ENCODE results near the gene PCDHA4.
"Not testable (repeated sequence)": the region's sequence is repeated elsewhere in the genome, so short reads cannot be mapped to it uniquely, and the experiment has no call there.

Gene PCDHA4

DNA sequence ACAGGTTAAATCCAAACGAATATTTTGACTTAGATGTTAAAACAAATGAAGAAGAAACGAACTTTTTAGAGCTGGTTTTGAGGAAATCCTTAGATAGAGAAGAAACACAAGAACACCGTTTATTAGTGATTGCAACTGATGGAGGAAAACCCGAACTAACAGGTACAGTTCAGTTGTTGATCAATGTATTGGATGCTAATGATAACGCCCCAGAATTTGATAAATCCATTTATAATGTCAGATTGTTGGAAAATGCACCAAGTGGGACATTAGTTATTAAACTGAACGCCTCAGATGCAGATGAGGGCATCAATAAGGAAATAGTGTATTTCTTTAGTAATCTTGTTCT lies 15.4 kb downstream of the PCDHA4 start:
- no peak for DNase-seq

DNA sequence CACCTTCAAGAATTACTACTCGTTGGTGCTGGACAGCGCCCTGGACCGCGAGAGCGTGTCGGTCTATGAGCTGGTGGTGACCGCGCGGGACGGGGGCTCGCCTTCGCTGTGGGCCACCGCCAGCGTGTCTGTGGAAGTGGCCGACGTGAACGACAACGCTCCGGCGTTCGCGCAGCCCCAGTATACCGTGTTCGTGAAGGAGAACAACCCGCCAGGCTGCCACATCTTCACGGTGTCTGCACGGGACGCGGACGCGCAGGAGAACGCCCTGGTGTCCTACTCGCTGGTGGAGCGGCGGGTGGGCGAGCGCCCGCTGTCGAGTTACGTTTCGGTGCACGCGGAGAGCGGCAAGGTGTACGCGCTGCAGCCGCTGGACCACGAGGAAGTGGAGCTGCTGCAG lies 16.1 kb downstream of the PCDHA4 start:
- not testable (repeated sequence) for DNase-seq

DNA sequence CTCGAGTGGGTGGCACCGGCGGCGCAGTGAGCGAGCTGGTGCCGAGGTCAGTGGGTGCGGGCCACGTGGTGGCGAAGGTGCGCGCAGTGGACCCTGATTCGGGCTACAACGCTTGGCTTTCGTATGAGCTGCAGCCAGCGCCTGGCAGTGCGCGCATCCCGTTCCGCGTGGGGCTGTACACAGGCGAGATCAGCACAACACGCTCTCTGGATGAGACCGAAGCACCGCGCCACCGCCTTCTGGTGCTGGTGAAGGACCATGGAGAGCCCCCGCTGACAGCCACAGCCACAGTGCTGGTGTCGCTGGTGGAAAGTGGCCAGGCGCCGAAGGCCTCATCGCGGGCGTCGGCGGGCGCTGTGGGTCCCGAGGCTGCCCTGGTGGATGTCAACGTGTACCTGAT lies 16.6 kb downstream of the PCDHA4 start:
- no peak for DNase-seq

DNA sequence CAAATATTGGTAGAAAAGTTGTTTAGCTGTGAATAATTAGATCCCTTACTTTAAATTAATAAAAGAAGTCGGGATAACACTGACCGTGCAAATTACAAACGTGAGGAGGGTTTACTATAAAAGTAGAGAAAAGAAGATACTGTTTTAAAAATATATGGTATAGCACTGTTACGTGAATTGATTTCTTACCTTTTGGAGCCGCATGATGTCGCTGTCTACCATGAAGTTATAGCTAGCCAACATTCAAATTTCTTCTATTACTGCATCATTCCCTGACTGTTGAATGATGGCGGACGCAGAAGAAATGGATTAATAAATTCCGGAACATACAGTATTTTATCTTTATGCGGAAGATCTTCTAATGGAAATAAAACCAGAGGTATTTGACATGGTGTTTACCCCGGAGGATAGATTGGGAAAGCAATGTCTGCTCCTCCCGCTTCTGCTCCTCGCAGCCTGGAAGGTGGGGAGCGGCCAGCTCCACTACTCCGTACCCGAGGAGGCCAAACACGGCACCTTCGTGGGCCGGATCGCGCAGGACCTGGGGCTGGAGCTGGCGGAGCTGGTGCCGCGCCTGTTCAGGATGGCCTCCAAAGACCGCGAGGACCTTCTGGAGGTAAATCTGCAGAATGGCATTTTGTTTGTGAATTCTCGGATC lies 21.0 kb downstream of the PCDHA4 start, which contains the start of gene PCDHA6:
TSS of gene PCDHA6 (plus strand) at position 257 of the 658 bp plus-strand sequence. CDS start at position 389, 132 bp downstream.
- no peak for DNase-seq

DNA sequence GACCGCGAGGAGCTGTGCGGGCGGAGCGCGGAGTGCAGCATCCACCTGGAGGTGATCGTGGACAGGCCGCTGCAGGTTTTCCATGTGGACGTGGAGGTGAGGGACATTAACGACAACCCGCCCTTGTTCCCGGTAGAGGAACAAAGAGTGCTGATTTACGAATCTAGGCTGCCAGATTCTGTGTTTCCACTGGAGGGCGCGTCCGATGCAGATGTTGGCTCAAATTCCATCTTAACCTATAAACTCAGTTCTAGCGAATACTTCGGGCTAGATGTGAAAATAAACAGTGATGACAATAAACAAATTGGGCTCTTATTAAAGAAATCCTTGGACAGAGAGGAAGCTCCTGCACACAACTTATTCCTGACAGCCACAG lies 21.5 kb downstream of the PCDHA4 start:
- no peak for DNase-seq

DNA sequence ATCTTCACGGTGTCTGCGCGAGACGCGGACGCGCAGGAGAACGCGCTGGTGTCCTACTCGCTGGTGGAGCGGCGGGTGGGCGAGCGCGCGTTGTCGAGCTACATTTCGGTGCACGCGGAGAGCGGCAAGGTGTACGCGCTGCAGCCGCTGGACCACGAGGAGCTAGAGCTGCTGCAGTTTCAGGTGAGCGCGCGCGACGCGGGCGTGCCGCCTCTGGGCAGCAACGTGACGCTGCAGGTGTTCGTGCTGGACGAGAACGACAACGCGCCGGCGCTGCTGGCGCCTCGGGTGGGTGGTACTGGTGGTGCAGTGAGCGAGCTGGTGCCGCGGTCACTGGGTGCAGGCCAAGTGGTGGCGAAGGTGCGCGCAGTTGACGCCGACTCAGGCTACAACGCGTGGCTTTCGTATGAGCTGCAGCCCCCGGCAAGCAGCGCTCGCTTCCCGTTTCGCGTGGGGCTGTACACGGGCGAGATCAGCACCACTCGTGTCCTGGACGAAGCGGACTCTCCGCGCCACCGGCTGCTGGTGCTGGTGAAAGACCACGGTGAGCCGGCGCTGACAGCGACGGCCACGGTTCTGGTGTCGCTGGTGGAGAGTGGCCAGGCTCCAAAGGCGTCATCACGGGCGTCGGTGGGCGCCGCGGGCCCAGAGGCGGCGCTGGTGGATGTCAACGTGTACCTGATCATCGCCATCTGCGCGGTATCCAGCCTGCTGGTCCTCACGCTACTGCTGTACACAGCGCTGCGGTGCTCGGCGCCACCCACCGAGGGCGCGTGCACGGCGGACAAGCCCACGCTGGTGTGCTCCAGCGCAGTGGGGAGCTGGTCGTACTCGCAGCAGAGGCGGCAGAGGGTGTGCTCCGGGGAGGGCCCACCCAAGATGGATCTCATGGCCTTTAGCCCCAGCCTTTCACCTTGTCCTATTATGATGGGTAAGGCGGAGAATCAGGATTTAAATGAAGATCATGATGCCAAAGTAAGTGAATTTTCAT lies 22.9 kb downstream of the PCDHA4 start:
- not testable (repeated sequence) for DNase-seq

DNA sequence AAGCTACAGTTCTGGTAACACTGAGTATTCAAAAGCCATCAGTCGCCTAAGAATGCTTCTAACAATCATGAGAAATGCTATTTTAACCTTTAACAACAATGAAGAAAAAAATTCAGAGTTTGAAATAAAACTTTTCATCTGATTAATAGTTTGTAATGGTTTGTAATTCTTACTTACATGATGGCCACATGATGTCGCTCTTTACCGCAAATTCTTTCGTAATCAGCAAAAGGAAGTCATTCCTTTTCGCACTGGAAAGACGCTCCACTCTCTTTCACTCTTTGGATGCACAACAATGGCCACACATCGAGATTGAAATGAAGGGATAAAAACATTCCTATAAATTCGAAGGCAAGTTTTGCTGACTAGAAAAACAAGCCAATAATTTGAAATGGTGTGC lies 27.1 kb downstream of the PCDHA4 start, which contains the start of gene PCDHA7:
TSS of gene PCDHA7 (plus strand) at position 277 of the 400 bp plus-strand sequence. CDS start at position 392, 115 bp downstream.
- DNase-seq: no peak

DNA sequence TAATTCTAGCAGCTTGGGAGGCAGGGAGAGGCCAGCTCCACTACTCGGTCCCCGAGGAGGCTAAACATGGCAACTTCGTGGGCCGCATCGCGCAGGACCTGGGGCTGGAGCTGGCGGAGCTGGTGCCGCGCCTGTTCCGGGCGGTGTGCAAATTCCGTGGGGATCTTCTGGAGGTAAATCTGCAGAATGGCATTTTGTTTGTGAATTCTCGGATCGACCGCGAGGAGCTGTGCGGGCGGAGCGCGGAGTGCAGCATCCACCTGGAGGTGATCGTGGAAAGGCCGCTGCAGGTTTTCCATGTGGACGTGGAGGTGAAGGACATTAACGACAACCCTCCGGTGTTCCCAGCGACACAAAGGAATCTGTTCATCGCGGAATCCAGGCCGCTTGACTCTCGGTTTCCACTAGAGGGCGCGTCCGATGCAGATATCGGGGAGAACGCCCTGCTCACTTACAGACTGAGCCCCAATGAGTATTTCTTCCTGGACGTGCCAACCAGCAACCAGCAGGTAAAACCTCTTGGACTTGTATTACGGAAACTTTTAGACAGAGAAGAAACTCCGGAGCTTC lies 27.7 kb downstream of the PCDHA4 start:
- DNase-seq: not testable (repeated sequence)

DNA sequence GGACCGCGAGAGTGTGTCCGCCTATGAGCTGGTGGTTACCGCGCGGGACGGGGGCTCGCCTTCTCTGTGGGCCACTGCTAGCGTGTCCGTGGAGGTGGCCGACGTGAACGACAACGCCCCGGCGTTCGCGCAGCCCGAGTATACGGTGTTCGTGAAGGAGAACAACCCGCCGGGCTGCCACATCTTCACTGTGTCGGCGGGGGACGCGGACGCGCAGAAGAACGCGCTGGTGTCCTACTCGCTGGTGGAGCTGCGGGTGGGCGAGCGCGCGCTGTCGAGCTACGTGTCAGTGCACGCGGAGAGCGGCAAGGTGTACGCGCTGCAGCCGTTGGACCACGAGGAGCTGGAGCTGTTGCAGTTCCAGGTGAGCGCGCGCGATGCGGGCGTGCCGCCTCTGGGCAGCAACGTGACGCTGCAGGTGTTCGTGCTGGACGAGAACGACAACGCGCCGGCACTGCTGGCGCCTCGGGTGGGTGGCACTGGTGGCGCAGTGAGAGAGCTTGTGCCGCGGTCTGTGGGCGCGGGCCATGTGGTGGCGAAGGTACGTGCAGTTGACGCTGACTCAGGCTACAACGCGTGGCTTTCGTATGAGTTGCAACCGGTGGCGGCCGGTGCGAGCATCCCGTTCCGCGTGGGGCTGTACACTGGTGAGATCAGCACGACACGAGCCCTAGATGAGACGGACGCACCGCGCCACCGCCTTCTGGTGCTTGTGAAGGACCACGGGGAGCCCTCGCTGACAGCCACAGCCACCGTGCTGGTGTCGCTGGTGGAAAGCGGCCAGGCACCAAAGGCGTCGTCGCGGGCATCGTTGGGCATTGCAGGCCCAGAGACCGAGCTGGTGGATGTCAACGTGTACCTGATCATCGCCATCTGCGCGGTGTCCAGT lies 29.0 kb downstream of the PCDHA4 start:
- no peak for DNase-seq

DNA sequence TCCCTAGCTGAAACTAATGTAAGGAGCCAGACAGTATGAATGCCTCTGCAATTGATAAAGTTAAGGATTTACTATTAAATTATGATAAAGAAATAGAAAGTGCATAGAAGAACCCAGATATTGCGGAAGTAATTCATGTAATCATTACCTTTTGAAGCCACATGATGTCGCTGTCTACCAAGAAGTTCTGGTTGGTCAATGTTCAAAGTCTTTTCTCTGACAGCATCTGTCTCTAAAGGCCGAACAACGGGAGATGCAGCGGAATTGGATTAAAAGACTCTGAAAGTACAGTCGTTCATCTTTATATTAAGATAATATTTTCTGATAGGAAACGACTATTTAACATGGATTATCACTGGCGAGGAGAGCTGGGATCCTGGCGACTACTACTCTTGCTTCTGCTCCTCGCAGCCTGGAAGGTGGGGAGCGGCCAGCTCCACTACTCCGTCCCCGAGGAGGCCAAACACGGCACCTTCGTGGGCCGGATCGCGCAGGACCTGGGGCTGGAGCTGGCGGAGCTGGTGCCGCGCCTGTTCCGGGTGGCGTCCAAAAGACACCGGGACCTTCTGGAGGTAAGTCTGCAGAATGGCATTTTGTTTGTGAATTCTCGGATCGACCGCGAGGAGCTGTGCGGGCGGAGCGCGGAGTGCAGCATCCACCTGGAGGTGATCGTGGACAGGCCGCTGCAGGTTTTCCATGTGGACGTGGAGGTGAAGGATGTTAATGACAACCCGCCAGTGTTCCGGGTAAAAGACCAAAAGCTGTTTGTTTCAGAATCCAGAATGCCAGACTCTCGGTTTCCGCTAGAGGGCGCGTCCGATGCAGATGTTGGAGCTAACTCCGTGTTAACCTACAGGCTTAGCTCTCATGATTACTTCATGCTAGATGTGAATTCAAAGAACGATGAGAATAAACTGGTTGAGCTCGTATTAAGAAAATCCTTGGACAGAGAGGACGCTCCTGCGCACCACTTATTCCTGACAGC lies 34.4 kb downstream of the PCDHA4 start, which contains the start of gene PCDHA8:
TSS of gene PCDHA8 (plus strand) at position 210 of the 985 bp plus-strand sequence. CDS start at position 345, 135 bp downstream.
- DNase-seq: no peak

DNA sequence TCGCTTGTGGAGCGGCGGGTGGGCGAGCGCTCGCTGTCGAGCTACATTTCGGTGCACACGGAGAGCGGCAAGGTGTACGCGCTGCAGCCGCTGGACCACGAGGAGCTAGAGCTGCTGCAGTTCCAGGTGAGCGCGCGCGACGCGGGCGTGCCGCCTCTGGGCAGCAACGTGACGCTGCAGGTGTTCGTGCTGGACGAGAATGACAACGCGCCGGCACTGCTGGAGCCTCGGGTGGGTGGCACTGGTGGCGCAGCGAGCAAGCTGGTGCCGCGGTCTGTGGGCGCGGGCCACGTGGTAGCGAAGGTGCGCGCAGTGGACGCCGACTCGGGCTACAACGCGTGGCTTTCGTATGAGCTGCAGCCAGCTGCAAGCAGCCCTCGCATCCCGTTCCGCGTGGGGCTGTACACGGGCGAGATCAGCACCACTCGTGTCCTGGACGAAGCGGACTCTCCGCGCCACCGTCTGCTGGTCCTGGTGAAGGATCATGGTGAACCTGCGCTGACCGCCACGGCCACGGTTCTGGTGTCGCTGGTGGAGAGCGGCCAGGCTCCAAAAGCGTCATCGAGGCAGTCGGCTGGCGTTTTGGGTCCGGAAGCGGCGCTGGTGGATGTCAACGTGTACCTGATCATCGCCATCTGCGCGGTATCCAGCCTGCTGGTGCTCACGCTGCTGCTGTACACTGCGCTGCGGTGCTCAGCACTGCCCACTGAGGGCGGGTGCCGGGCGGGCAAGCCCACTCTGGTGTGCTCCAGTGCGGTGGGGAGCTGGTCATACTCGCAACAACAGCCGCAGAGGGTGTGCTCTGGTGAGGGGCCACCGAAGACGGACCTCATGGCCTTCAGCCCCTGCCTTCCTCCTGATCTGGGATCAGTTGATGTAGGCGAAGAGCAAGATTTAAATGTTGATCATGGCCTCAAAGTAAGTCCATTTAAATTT lies 36.2 kb downstream of the PCDHA4 start:
- DNase-seq: no peak

DNA sequence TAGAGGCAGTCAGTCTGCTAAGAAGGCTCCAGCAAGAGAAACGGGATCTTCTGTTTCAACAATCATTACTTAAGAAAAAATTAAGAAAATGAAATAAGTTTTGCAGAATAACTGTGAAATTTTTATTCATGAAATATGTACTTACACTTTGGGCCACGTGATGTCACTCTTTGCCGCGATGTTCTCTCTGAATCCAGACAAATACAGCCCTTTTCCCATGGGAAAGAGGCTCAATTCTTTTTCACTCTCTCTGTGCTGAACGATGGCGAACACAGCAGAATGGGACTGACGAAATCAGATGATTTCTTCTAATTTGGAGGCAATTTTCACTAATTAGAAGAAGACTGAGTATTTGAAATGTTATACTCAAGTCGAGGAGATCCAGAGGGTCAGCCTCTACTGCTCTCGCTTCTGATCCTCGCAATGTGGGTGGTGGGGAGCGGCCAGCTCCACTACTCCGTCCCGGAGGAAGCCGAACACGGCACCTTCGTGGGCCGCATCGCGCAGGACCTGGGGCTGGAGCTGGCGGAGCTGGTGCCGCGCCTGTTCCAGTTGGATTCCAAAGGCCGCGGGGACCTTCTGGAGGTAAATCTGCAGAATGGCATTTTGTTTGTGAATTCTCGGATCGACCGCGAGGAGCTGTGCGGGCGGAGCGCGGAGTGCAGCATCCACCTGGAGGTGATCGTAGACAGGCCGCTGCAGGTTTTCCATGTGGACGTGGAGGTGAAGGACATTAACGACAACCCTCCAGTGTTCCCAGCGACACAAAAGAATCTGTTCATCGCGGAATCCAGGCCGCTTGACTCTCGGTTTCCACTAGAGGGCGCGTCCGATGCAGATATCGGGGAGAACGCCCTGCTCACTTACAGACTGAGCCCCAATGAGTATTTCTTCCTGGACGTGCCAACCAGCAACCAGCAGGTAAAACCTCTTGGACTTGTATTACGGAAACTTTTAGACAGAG lies 41.6 kb downstream of the PCDHA4 start, which contains the start of gene PCDHA9:
TSS of gene PCDHA9 (plus strand) at position 244 of the 964 bp plus-strand sequence. CDS start at position 358, 114 bp downstream.
- DNase-seq: not testable (repeated sequence)

DNA sequence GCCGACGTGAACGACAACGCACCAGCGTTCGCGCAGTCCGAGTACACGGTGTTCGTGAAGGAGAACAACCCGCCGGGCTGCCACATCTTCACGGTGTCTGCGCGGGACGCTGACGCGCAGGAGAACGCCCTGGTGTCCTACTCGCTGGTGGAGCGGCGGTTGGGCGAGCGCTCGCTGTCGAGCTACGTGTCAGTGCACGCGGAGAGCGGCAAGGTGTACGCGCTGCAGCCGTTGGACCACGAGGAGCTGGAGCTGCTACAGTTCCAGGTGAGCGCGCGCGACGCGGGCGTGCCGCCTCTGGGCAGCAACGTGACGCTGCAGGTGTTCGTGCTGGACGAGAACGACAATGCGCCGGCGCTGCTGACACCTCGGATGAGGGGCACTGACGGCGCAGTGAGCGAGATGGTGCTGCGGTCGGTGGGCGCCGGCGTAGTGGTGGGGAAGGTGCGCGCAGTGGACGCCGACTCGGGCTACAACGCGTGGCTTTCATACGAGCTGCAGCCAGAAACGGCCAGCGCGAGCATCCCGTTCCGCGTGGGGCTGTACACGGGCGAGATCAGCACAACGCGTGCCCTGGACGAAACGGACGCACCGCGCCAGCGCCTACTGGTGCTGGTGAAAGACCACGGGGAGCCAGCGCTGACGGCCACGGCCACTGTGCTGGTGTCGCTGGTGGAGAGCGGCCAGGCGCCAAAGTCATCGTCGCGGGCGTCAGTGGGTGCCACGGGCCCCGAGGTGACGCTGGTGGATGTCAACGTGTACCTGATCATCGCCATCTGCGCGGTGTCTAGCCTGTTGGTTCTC lies 43.2 kb downstream of the PCDHA4 start:
- not testable (repeated sequence) for DNase-seq

DNA sequence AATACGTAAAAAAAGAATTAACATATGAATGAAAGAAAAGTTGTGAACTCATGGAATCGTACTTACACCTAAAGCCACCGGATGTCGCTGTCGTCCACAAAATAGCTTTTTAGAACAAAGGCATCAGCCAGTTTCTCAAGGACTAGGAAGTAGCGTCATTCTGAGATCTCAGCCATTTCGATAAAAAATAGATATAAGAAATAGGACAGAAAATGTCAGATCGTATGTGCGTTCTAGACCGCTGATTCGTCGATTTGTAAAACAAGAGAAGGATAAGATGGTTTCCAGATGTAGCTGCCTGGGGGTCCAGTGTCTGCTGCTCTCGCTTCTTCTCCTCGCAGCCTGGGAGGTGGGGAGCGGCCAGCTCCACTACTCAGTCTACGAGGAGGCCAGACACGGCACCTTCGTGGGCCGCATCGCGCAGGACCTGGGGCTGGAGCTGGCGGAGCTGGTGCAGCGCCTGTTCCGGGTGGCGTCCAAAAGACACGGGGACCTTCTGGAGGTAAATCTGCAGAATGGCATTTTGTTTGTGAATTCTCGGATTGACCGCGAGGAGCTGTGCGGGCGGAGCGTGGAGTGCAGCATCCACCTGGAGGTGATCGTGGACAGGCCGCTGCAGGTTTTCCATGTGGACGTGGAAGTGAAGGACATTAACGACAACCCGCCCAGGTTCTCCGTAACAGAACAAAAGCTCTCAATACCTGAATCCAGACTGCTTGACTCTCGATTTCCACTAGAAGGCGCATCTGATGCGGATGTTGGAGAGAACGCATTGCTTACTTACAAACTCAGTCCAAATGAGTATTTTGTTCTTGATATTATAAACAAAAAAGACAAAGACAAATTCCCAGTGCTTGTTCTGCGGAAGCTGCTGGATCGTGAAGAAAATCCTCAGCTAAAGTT lies 49.2 kb downstream of the PCDHA4 start, which contains the start of gene PCDHA10:
TSS of gene PCDHA10 (plus strand) at position 126 of the 903 bp plus-strand sequence. CDS start at position 278, 152 bp downstream.
- DNase-seq: no peak

DNA sequence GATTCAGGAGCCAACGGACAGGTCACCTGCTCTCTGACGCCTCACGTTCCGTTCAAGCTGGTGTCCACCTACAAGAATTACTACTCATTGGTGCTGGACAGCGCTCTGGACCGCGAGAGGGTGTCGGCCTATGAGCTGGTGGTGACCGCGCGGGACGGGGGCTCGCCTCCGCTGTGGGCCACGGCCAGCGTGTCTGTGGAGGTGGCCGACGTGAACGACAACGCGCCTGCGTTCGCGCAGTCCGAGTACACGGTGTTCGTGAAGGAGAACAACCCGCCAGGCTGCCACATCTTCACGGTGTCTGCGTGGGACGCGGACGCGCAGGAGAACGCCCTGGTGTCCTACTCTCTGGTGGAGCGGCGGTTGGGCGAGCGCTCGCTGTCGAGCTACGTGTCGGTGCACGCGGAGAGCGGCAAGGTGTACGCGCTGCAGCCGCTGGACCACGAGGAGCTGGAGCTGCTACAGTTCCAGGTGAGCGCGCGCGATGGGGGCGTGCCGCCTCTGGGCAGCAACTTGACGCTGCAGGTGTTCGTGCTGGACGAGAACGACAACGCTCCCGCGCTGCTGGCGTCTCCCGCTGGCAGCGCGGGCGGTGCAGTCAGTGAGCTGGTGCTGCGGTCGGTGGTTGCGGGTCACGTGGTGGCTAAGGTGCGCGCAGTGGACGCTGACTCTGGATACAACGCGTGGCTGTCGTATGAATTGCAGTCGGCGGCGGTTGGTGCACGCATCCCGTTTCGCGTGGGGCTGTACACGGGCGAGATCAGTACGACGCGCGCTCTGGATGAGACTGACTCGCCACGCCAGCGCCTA lies 50.5 kb downstream of the PCDHA4 start:
- DNase-seq: no peak

DNA sequence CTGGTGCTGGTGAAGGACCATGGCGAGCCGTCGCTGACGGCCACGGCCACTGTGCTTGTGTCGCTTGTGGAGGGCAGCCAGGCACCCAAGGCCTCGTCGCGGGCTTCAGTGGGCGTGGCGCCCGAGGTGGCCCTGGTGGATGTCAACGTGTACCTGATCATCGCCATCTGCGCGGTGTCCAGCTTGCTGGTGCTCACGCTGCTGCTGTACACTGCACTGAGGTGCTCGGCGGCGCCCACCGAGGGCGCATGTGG lies 51.0 kb downstream of the PCDHA4 start:
- DNase-seq: no peak

Measured in CD4-positive, alpha-beta T cell treated with Interleukin-17A for 4 hours (primary cell).